GM10248 (cell line): ENCODE data around the gene CRB2.
A peak's percentile ranks its signal among the peaks of the same experiment; 100 is the strongest.

Source experiments
- CTCF ChIA-PET: fragments of 300-600 bp; sonication (Branson Sonifier 250); formaldehyde crosslinking; extraction: SDS; loops from one replicate; lab custom pipeline; 2021; ENCODE audit warnings: antibody characterized with exemption; lab: Yijun Ruan, JAX
- POLR2A ChIA-PET: fragments of 350-650 bp; sonication (Branson Sonifier 250); formaldehyde crosslinking; extraction: SDS; loops from one replicate; lab custom pipeline; 2020; ENCODE audit warnings: antibody characterized with exemption; lab: Yijun Ruan, JAX
- DNase-seq: peaks from one replicate; pipeline ENCODE4 v3.0.0; 2012; ENCODE audit errors: extremely low spot score
- TF ChIP-seq, protein P1 (sequence below): IDR thresholded peaks from 2 replicates; pipeline ENCODE4 v1.5.1; 2012; ENCODE audit warnings: mild to moderate bottlenecking, low read depth; ENCODE audit errors: extremely low read depth, missing control alignments, control extremely low read depth

The CRB2 gene

GRCh38 chr9:123425261-123425821 lies 69.3 kb downstream of the CRB2 start:
- CTCF ChIA-PET: no interaction called here
- POLR2A ChIA-PET: interaction anchor here (0.5 kb wide), 1 partner anchor 214 kb away, joined by 3 read pairs; no protein-coding TSS in a partner anchor
- TF ChIP-seq, protein P1, sequence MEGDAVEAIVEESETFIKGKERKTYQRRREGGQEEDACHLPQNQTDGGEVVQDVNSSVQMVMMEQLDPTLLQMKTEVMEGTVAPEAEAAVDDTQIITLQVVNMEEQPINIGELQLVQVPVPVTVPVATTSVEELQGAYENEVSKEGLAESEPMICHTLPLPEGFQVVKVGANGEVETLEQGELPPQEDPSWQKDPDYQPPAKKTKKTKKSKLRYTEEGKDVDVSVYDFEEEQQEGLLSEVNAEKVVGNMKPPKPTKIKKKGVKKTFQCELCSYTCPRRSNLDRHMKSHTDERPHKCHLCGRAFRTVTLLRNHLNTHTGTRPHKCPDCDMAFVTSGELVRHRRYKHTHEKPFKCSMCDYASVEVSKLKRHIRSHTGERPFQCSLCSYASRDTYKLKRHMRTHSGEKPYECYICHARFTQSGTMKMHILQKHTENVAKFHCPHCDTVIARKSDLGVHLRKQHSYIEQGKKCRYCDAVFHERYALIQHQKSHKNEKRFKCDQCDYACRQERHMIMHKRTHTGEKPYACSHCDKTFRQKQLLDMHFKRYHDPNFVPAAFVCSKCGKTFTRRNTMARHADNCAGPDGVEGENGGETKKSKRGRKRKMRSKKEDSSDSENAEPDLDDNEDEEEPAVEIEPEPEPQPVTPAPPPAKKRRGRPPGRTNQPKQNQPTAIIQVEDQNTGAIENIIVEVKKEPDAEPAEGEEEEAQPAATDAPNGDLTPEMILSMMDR: no peak
- no peak for DNase-seq

DNA sequence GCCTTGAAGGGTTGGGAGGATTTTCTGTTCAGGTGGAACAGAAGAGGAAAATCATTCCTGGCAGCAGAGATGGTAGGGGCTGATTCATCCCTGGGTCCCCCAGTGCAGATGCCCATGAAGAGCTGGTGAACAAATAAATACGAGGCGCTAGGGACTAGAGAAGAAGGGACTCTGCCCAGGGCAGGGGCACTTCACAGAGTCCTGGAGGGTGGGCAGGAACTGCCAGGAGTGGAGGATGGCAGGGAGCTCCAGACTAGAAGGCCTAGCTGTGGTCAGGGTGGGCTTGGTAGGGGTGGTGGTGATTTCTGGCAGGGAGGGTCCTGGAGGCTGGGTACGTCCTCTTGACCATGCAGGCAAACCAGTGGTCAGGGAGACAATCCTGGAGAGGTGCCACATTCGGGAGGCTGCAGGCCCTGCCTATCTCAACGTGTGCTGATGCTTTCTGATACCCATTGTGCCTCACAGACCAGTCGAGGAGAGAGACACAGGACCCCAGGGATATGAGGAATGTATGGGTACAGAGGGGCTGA lies 69.9 kb downstream of the CRB2 start:
- ChIA-PET POLR2A (no interaction called here), CTCF (interaction anchor here (0.7 to 1.6 kb wide), 2 partner anchors 9 to 43 kb away, joined by 3 to 4 read pairs; no protein-coding TSS in a partner anchor)

GRCh38 chr9:123426406-123426805 lies 70.4 kb downstream of the CRB2 start:
- POLR2A ChIA-PET: interaction anchor here (0.6 kb wide), 1 partner anchor 38 kb away, joined by 4 read pairs; no protein-coding TSS in a partner anchor
- TF ChIP-seq, protein P1: no peak
- CTCF ChIA-PET: interaction anchor here (0.7 to 1.6 kb wide), 3 partner anchors 9 to 42 kb away, joined by 3 to 4 read pairs (median 3); no protein-coding TSS in a partner anchor

More for the DNA sequence above, 69.9 kb downstream of the CRB2 start:
- DNase-seq: no peak
- TF ChIP-seq, protein P1: no peak

More at GRCh38 chr9:123426406-123426805, 70.4 kb downstream of the CRB2 start:
- DNase-seq: peak; percentile 61
